ENCODE measurements around the gene GPR137B. TPM values are rescaled to one million over a fixed set of nuclear protein-coding genes. Genes with fewer than 3 reads are reported as not detected.

The GPR137B gene
- total and polyA plus RNA-seq, 2 of the 8 experiments (the other 6 are each of a cell fraction or from before 2014, with no cell fraction given): 6.9 to 7.7 TPM

DNA sequence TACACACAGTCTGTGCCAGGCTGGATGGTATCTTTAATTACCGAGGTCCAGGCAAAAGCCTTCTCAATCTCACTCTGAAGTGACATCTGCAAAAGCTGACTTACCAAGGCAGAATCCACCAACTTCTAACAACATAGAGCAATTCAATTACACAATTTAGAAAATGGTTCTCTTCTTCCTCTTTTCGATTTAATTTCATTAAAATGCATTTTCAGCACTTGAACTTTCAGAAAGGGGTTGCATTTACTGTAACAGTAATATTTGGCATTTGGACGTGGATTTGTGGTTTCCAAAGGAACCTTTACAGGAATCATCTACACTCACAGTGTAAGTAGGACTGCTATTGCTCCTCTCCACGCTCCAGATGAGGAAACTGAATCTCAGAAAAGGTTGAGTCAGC, 86.1 kb downstream of the GPR137B start:
- Histone ChIP-seq H3K36me3 (ENCODE audit: control insufficient read depth in 2 of 4, insufficient read depth in 4 of 4, low read length in 3 of 4) (no peaks in the 10 kb centered on the region; a peak in 1 of 8 replicates), H3K79me1 (ENCODE audit: low read depth, low read length) (no peaks in the 10 kb centered on the region), H4K20me1 (replicated peaks in 1 of 2; ENCODE audit: control insufficient read depth in 1 of 2, insufficient read depth in 2 of 2, low read length in 2 of 2) (no peaks in the 10 kb centered on the region), H3K4ac (replicated peaks; ENCODE audit: insufficient read length, low read depth, low read length) (no peak overlapping the region), H4K5ac (ENCODE audit: insufficient read length, low read depth, low read length) (no peak overlapping the region), H2BK15ac (ENCODE audit: low read length) (no peak overlapping the region), H3K9ac (replicated peaks in 1 of 4; ENCODE audit: extremely low read depth in 1 of 4, low read depth in 3 of 4, low read length in 3 of 4) (no peak overlapping the region), H3K79me2 (ENCODE audit: control insufficient read depth in 1 of 2, insufficient read depth in 2 of 2, low read length in 2 of 2) (no peaks in the 10 kb centered on the region), H3K4me3 (ENCODE audit: extremely low read depth in 1 of 4, insufficient read depth in 2 of 4, low read depth in 3 of 4, low read length in 4 of 4) (no peak overlapping the region), H4K91ac (replicated peaks; ENCODE audit: insufficient read length, low read length) (no peak overlapping the region), H3K27me3 (replicated peaks in 1 of 4; ENCODE audit: control insufficient read depth in 3 of 4, extremely low read depth in 1 of 4, insufficient read depth in 3 of 4, low read length in 3 of 4) (no peaks in the 10 kb centered on the region), H3K9me3 (ENCODE audit: insufficient read depth in 2 of 2, low read depth in 1 of 2, low read length in 1 of 2) (no peaks in the 10 kb centered on the region), H2BK12ac (ENCODE audit: low read depth, low read length) (no peak overlapping the region), H2AK5ac (ENCODE audit: low read depth, low read length) (no peak overlapping the region), H2BK120ac (replicated peaks; ENCODE audit: low read depth, low read length) (no peak overlapping the region), H3K14ac (ENCODE audit: insufficient read length) (no peak overlapping the region), H3K27ac (ENCODE audit: low read depth, low read length) (no peak overlapping the region), H3K23ac (ENCODE audit: insufficient read length) (no peak overlapping the region), H3K56ac (replicated peaks; ENCODE audit: insufficient read length, low read depth, low read length) (no peak overlapping the region), H3K4me1 (replicated peaks in 1 of 4; ENCODE audit: control insufficient read depth in 3 of 4, insufficient read depth in 4 of 4, low read length in 3 of 4) (no peaks in the 10 kb centered on the region), H3K23me2 (ENCODE audit: low read depth, low read length) (no peaks in the 10 kb centered on the region), H2BK20ac (ENCODE audit: low read length) (no peak overlapping the region), H2AFZ (ENCODE audit: low read length) (no peak overlapping the region), H3K18ac (ENCODE audit: extremely low read depth, low read length) (no peak overlapping the region), H3K4me2 (ENCODE audit: insufficient read depth in 1 of 2, low read depth in 2 of 2, low read length in 2 of 2) (no peak overlapping the region), H4K8ac (ENCODE audit: extremely low read depth, insufficient read depth, low read length) (no peak overlapping the region), H2BK5ac (ENCODE audit: low read depth, low read length) (no peak overlapping the region)
- 88% methylated on average over 4 of the region's 4 CpGs; no CpG with 5 or more reads in 1 of the 2 experiments for WGBS, 2 experiments (ENCODE audit: extremely low coverage in 1 of 2, insufficient coverage in 1 of 2, insufficient read length in 1 of 2, insufficient replicate concordance in 2 of 2, low coverage in 1 of 2, low lambda C conversion rate in 2 of 2, missing lambda C conversion rate in 1 of 2)
- no peak for DNase-seq (ENCODE audit: low read depth in 1 of 2, low spot score in 2 of 2)
- ChIA-PET CTCF (ENCODE audit: partially characterized antibody) (interaction anchor here (1.8 kb wide), 1 partner anchor 11 kb away, joined by 6 read pairs; no protein-coding TSS in a partner anchor), POLR2A (ENCODE audit: partially characterized antibody) (no interaction called here)
- no peak for FAIRE-seq
